ENCODE data around the gene DLL4.

DNA sequence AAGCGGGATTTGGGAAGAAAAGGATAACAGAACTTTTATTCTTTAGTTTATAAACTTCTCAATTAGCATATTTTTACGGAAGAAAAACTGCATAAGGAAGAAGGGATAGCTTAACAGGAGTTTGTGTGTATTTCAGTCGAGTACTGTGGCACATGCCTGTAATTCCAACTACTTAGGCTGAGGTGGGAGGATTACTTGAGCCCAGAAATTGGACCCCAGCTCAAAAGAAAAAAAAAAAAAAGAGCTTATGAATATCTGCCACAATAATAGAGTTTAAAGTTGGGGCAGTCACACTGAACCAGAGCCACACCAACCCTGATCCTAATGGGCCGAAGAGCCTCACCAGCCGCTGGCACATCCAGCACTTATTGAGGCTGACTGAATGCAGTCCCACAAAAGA lies 55.3 kb downstream of the DLL4 start:
- TF ChIP-seq, protein P1, sequence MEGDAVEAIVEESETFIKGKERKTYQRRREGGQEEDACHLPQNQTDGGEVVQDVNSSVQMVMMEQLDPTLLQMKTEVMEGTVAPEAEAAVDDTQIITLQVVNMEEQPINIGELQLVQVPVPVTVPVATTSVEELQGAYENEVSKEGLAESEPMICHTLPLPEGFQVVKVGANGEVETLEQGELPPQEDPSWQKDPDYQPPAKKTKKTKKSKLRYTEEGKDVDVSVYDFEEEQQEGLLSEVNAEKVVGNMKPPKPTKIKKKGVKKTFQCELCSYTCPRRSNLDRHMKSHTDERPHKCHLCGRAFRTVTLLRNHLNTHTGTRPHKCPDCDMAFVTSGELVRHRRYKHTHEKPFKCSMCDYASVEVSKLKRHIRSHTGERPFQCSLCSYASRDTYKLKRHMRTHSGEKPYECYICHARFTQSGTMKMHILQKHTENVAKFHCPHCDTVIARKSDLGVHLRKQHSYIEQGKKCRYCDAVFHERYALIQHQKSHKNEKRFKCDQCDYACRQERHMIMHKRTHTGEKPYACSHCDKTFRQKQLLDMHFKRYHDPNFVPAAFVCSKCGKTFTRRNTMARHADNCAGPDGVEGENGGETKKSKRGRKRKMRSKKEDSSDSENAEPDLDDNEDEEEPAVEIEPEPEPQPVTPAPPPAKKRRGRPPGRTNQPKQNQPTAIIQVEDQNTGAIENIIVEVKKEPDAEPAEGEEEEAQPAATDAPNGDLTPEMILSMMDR (IDR thresholded peaks at IDR 0.05; ENCODE audit: low read depth, low read length, poor library complexity, severe bottlenecking) = no peak
- TF ChIP-seq EZH2phosphoT487 (IDR thresholded peaks at IDR 0.05; ENCODE audit: borderline replicate concordance, low read length) = no peak
